HG02970 (cell line): ENCODE data around the gene KRTAP29-1.

Source experiments
- ATAC-seq: cut with Tn5 transposase; IDR thresholded peaks from one replicate; pipeline ENCODE4 v1.9.1; 2021; ENCODE audit warnings: mild to moderate bottlenecking, moderate library complexity, moderate number of reproducible peaks; ENCODE audit not compliant: unreplicated experiment, low FRiP score

KRTAP29-1 gene

GRCh38 chr17:41254861-41255260, 47.8 kb downstream of the KRTAP29-1 start:
- no peak for ATAC-seq
